GM12872 (cell line): Measurements from ENCODE around the gene PTH1R.

ENCODE experiments used
- TF ChIP-seq, protein P1 (sequence below): IDR thresholded peaks from 3 replicates; pipeline ENCODE4 v1.5.1; 2011; ENCODE audit warnings: low read depth, mild to moderate bottlenecking, low read length, moderate library complexity; ENCODE audit not compliant: insufficient read depth

Gene PTH1R

DNA sequence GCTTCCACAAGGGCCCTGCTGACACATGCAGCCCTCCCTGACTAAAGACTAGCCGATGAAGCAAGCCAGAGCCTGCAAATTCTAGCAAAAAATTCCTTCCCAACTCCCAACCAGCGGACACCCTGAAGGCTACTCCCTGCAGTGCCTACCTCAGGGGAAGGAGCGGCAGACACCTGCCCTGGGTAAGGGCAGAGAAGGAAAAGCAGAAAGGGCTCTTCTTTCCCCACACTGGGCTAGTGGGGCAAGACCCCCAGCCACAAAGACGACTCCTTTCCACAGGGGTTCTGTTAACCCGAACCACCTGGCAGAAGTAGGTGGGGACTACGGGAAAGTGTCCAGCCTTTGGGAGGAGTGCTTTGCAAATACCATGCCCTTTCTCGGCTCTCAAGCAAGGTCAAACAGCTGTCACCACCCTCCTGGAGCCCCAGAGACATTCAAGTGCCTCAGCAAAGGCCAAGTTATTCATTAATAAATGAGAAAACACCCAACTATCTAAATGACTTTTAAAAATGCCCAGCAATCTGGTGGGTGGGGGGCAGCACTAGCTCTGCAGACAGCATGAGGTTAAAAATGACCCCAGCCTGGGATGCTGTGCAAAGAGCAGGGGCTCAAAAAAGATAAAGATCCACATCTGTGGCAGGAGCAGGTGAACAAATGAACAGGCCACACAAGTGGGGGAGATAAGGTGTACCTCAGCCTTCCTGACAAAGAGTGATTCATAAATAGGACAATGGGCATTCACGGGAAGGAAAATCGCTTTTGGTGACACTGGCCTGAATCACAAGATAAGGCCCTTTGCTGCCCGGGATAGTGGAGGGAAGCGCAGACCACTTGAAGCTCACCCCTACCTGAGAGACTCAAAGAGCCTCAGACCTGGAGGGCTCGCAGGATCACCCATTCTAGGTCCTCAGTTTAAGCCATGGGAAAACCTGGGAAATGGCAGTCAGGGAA, 66.0 kb downstream of the PTH1R start:
- TF ChIP-seq, protein P1, sequence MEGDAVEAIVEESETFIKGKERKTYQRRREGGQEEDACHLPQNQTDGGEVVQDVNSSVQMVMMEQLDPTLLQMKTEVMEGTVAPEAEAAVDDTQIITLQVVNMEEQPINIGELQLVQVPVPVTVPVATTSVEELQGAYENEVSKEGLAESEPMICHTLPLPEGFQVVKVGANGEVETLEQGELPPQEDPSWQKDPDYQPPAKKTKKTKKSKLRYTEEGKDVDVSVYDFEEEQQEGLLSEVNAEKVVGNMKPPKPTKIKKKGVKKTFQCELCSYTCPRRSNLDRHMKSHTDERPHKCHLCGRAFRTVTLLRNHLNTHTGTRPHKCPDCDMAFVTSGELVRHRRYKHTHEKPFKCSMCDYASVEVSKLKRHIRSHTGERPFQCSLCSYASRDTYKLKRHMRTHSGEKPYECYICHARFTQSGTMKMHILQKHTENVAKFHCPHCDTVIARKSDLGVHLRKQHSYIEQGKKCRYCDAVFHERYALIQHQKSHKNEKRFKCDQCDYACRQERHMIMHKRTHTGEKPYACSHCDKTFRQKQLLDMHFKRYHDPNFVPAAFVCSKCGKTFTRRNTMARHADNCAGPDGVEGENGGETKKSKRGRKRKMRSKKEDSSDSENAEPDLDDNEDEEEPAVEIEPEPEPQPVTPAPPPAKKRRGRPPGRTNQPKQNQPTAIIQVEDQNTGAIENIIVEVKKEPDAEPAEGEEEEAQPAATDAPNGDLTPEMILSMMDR: no peak

DNA sequence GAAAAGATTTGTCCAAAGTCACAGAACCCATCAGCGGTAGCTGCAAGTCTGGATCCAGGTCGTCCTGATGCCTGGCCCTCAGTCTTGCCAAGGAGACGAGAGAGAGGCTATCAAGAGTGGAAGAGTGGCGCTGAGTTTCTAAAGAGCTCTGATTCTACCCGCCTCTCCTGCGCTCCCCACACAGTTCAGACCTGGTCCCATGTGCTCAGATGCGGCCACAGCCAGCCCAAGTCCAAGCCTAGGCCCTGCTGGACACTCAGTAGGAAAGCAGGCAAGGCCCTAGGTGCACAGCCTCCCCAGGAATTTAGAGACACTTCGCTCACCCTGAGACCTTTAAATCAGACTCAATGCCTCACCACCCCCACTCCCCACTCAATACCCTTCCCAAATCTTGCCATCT, 66.7 kb downstream of the PTH1R start:
- TF ChIP-seq, protein P1: no peak

DNA sequence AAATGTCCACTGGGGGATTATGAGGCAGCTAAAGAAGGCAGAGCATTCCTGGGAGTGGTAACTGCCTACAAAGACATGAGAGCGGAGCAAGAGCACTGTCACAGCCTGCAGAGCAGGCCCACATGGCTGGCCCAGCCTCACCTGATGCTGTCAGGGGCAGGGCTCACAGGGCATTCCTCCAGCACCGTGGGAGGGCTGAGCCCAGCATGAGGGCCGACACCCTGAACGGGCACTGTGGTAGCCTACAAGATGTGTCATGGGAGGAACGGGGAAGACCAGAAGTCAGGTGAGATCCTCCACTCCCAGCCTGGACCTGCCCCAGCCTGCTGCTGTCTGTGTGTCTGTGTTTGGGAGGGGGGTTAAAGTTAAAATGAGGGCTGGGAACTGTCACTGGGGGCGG, 68.9 kb downstream of the PTH1R start:
- TF ChIP-seq, protein P1: no peak

DNA sequence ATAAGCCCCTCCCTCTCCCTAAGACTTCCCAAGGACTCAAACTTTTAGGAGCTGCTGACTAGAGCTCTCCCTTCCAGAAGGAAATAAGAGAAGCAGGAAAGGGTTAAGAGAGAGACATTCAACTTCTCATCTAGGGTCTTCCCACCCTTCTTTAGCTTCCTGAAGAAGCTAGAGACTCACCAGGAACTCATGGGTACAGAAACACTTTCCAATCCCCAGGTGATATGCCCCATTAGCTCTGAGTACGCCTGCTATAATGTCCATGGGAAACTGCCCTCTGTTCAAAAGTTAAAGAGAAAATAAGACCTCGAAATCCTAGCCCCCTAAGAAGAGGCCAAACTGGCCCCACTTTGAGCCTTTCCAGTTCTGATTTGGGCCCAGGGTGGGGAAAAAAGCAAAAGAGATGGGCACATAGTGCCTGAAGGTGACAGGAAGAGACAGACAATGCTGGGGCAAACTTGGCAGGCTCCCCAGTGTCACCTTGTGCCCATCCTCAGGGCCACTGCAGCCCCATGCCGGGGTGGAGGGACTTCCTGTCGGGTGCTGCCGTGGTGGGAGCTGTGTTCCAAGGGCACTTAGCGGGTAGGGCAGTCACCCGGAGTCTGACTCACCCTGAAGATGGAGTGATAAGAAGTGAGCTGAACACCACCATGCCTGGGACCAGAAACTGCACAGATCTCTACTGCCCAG, 69.5 kb downstream of the PTH1R start:
- TF ChIP-seq, protein P1: no peak

DNA sequence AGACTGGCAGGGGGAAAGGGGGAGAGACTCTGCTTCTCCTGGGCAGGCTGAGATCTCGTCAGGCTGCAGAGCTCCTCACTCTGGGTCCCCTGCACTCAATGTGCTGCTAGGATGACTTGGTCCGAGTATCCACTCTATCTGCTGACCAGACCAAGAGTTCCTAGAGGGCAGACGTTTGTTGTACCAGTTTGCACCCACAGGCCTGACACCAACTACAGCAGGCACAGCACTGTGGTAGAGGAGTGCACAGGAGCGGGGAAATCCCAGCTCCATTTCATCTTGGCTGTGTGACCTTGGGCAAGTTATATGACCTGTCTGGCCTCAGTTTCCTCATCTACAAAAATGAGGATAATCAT, 70.0 kb downstream of the PTH1R start:
- TF ChIP-seq, protein P1: no peak

DNA sequence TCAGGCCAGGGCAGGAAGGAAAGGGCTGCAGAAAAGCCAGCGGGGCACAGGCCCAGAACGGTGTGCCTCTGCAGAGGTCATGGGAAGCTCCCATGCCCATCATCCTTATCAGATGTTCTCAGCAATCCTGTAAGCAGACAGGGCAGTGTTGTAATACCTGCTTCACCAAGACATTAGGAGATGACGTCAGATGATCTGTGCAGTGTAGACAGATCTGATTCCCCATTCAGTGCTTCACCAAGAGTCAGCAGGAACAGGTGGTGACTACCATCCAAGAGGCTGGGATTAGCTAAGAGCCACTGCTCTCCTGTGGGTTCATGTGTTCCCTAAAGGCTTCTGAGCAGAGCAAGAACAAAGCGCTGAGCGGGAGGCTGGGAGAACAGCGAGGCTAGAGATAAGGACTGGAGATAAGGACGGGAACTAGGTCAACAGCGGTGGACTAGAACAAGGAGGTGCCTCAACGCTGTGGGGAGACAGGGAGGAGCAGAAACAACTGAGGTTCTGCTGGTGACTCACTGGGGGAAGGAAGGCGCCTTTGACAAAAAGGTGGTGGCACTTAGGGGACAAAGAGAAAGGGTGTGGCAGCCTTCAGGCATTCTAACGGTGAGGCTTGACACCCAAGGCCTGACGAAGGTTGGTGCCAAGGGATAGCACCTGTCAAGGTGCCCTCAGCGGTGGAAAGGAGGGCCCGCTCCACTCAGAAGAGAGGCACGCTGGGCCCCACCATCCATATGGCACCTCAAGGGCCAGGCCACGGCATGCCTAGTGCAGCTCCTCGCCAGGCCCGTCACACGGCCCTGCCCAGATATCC, 70.7 kb downstream of the PTH1R start:
- TF ChIP-seq, protein P1: no peak
